NCI-H2227 (cell line): Measurements from ENCODE around the gene VSTM4.

ENCODE experiments used
- DNase-seq: peaks from one replicate; lab custom pipeline; 2025; ENCODE audit not compliant: unreplicated experiment; lab: John Stamatoyannopoulos, UW

Gene VSTM4

DNA sequence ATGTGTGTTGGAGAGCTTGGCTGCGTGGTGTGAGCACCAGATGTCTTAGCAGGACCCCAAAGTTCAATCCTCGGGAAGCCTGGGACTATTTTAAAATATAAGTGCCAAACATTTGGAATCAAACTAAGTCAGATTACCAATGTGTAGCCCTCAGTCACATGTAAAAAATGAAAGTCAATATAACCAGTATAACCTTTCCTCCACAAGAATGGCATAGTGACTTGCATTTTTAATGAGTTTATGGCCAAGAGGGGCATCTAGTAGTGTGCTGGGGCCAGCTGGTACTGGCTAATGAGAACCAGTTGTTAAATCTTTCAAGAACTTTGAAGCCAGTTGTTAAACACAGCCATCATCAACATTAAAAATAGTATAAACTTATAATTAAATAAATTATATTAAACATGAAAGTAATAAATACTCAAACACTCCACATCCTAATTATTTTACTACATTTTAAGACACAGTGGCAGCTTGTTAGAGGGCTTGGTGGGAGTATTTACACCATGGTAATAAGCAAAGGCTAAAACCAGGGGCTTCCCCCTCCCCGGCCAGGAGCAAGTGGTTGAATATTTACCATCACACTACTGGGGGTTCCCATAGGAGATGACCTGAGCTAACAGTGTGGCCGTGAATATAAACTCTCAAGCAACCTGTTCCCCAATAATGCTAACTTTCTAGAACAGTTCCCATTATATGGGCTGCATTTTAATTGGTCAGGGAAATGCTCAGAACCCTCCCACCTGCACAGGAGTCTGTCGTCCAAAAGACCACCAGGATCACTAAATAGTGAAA is 26.4 kb upstream of the VSTM4 start:
- DNase-seq, result no peak

DNA sequence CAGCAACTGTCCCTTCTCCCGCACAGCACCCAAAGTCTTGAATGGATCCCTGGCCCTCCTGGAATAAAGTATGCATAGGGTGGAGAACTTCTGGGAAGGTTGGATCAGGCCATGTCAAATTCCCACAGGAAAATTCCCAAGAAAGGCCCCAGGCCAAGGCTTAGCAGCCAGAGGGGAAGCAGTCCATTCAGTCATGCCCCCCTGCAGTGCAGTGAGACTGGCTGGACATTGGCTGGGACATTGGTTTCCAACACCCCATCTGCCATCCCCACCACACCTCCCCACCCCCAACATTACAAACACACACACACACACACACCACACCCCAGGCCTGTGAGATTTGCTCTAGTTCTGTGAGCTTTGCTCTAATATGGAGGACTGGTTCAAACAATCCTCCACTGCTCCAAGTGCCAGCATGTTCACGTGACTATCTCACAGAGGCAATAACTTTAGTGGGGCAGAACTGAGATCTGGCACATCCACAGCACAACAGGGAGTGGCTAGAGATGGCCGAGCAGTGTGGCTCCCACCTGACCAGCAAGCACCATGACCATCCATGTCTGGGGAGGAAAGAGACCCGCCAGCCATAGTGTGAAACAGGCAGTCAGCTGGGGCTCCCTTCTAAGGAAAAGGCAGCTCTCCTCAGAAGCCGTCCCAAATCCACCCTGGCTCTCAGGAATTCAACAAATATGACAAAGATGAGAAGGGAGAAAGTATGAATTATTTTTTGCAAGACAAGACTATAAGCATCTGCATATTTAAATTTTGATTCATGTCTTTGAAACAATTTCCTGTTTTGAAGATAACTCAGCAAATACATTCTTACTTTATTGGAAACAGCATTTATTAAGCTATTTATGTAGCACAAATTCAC is 25.2 kb upstream of the VSTM4 start:
- no peak for DNase-seq

GRCh38 chr10:49139846-49140195 is 24.5 kb upstream of the VSTM4 start:
- no peak for DNase-seq

DNA sequence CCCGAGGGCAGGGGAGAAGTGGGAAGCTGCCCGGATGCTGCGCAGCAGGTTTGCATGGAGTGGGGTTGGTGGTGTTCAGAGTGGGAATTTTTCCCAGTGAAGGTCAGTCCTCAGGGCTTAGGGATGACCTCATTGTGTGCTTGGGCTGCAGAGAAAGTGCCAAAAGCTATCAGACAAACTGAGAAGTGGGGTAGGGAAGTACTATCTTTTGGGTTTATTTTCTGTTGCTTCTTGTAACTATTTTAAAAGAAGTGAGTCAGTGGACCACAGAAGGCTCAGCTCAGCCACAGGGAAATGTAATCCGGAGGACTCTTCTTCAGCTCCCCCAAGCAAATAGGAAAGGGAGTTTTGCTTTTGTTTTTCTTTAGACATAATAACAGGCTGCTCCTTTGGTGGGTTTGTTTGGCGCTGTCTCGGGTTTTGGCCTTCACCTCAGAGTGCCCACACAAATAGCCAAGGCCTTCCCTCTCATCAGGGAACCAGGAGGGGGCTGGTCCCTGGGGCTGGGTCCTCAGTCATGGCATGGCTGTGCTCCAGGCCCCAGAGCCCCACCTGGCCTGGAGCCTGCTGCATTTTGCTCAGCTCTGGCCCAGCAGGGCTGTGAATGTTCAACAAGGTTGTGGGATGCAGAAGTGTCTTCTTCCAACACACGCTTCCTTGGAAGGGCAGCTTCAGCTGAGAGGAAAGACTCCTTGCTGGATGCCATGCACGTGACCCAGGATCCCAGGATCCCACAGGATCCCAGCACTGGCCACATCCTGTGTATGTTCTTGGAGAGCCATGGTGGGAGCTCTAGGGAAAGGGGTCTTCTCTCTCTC is 23.9 kb upstream of the VSTM4 start:
- no peak for DNase-seq

GRCh38 chr10:49138361-49138891 is 23.1 kb upstream of the VSTM4 start:
- DNase-seq, result no peak

DNA sequence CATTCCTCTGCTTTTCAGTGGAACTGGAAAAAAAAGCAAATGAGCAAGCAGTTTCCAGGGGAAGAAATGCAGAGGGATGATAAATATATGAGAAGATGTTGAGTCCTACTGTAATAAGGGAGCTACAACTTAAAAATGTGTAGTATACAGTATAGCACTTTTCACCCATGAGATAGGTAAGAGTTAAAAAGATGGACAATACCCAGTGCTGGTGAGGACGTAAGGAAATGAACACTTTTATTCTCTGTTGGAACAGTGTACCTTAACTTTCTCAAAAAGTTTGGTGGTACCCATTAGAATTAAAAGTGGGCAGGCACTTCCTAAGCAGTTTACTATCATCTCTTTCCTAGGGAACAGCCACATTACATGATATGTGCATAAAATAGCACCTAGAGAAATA is 21.2 kb upstream of the VSTM4 start:
- DNase-seq, result no peak

DNA sequence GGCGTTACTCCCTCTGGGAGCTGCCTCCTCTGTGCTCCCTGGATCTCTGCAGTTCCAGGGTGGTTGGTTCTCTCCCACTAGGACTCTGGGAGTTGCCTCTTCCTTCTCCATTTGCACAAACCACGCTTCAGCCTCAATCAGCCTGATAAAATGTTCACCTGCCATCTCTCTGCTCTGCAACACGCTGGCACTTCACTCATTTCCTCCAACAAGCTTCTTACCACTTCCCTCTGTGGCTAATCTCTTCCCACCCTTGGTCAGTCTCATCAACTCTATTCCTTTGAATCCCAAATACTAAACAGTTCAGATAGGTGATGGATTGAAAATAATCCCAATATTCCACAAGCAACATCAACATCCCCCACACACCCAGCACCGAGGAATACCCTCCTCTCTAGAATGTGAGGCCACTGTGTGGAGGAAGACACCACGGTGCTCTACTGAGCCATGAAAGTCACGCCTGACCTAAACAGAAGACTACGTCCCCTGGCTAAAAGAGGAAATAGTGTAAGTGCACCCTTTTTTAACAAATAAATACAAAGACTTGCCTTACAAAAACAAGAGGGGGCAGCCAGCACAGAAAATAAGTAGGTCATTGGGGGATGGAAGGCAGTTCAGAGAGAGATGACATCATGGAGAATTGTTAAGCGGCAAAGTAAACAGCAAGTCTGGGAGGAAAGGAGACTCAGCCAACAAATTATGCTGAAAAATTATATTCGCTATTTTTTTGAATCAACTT is 20.4 kb upstream of the VSTM4 start:
- DNase-seq, result no peak

DNA sequence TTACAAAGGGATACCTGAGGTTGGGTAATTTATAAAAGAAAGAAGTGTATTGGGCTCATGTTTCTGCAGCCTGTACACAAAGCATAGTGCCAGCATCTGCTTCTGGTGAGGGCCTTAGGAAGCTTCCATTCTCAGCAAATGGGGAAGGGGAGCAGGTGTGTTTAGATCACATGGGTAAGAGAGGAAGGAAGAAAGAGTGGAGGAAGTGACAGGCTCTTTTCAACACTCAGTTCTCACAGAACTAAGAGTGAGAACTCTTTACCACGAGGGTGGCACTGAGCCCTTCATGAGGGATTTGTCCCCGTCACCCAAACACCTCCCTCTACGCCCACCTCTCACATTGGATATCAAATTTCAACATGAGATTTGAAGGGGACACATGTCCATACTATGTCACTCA is 19.0 kb upstream of the VSTM4 start:
- no peak for DNase-seq

GRCh38 chr10:49133706-49134248 is 18.5 kb upstream of the VSTM4 start, which contains the start of gene FAM170B:
Gene FAM170B (minus strand): TSS chr10:49134021. CDS start chr10:49133918, 103 bp downstream.
- DNase-seq, result no peak

DNA sequence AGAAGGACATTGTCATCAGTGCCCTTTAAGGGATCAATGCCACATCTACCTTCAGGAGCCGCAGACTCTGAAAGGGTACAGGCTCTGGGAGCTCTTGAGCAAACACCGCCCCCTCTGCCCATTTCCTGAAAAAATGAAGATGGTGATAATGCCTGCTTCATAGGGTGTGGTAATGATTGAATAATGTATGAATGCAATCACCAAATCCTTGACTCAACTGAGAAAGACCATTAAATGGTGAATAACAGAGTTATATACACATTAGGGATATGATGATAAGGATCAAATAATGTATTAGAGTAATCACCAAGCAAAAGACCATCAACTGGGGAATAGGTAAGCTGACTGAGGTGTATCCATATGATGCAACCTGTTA is 17.0 kb upstream of the VSTM4 start:
- no peak for DNase-seq

- no peak for DNase-seq
Measured at GRCh38 chr10:49131507-49132361, 16.4 kb upstream of the VSTM4 start.

GRCh38 chr10:49129376-49129775 is 14.1 kb upstream of the VSTM4 start:
- DNase-seq, result no peak

DNA sequence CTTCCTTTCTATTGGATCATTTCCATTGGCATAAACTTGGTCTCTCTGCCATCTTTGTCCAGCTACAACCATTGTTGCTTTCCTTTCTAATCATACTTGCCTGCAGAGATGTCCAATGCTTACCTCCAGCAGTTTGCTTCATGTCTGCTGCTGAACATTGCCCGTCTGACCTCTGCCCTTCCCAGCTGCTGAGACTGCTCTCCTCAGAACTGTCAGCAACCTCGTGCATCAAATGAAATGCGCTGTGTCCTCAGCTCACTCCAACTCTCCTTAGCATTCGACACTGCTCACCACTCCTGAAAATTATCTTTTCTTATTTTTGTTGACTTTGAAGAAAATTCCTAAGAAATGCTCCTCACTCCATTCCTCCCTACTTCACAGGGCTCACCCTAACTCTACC is 13.5 kb upstream of the VSTM4 start:
- DNase-seq, result no peak

DNA sequence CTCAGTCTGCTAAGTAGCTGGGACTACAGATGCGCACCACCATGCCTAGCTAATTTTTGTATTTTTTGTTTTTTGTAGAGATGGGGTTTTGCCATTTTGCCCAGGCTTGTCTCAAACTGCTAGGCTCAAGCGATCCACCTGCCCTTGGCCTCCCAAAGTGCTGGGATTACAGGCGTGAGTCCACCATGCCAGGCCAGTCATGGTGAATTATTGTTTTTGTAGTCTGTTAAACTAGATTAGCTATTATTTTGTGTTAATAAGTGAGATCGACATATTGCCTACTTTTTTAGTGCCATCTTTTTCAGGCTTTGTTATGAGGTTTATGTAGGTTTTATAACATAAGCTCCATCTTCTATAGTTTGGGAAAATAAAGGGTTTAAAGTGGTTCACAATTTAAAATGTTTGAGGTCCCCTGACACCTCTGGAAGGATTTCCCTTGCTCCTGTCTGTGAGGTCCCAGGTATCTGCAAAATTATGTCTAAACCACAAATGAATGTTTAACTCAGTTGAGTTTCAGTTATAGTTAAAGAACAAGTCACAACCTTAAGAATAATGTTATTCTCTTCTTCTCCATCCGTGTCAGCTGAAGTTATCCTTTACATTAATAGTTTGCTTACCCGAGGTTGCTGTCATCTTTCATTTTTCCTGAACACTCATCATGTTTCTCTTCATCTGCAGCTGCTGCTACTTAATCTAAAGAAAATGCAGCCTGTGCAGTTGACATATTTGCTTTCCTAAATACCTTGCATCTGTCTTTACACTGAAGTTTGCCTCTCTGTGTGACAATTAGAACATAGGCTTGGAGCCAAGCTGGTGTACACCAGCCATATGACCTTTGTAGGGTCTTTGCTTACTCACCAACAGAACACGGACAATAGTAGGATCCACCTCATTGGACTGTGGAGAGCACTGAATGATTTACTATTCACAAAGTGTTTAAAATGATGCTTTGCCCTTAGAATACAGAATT is 8.9 kb upstream of the VSTM4 start:
- no peak for DNase-seq

- DNase-seq, result no peak
Measured at GRCh38 chr10:49120911-49121310, 5.6 kb upstream of the VSTM4 start.

DNA sequence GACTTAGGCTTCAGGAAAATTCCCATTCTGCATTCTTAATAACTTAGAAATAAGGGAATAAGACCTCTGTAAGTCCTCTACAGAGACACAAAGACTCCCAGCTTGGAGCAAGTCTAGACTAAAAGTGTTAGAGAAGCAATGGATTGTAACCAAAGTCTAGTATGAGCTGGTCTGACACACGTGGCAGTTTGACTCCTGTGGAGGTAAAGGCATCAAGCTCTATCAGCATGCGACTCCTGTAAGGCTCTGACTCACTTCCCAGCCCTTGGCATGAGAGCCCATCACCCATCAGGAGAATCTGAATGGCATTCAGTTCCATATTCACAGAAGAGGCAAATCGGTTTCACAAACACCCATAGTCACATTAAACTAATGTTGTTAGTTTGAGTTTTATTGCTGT is 4.4 kb upstream of the VSTM4 start:
- no peak for DNase-seq

- DNase-seq, result no peak
Measured at GRCh38 chr10:49118430-49119074, 3.2 kb upstream of the VSTM4 start.
